OCI-LY3 (cell line): Measurements from ENCODE around the gene FNDC11.
"Not testable (repeated sequence)": the region's sequence is repeated elsewhere in the genome, so short reads cannot be mapped to it uniquely, and the experiment has no call there.

ENCODE experiments used
- CTCF ChIP-seq: fragments of 200-600, 300-600 bp; sonication (generic); IDR thresholded peaks from 2 replicates; pipeline ENCODE4 v1.5.1; 2014; ENCODE audit warnings: antibody characterized with exemption, low read length, low read depth
- EZH2phosphoT487 ChIP-seq: fragments of 200-600 bp; shearing (Covaris generic); IDR thresholded peaks from 2 replicates; pipeline ENCODE4 v1.6.1; 2018; ENCODE audit warnings: antibody characterized with exemption, mixed run types, low read depth

GRCh38 chr20:63514520-63514919 is 39.4 kb upstream of the FNDC11 start:
- TF ChIP-seq CTCF, EZH2phosphoT487: not testable (repeated sequence)
